ENCODE results near the gene CDH4. TPM values are rescaled to one million over a fixed set of nuclear protein-coding genes. Genes with fewer than 3 reads are reported as not detected.

The CDH4 gene
- total RNA-seq, 1 experiment from 2014 or later: not detected

- DNase-seq: no peak
- intact Hi-C loops (cut with micrococcal nuclease; ENCODE audit: unreplicated experiment): no loop called here
- H3K27ac ChIP-seq: no peak overlapping the region
- no peaks in the 10 kb centered on the region for H3F3A ChIP-seq (ENCODE audit: insufficient read depth, low read depth)
- CTCF ChIA-PET: no interaction called here
- POLR2A ChIA-PET (ENCODE audit: unreplicated experiment): no interaction called here
- H3K4me3 ChIP-seq: no peak overlapping the region
- no peak overlapping the region for H3K4me2 ChIP-seq
- no peaks in the 10 kb centered on the region for H3K36me3 ChIP-seq (ENCODE audit: low read depth)
- H3K79me2 ChIP-seq (ENCODE audit: low read depth): no peaks in the 10 kb centered on the region
- no peaks in the 10 kb centered on the region for H3K9me3 ChIP-seq (ENCODE audit: insufficient read depth, low read depth)
- TF ChIP-seq CTCF (conservative IDR thresholded peaks at IDR 0.05) (no peak), EZH2 (IDR thresholded peaks at IDR 0.05; ENCODE audit: low read depth) (no peak)
- BruUV-seq (replicated peaks): no TSS peak
- H3K27me3 ChIP-seq (ENCODE audit: insufficient read depth, low read depth): peaks cover 41% of the 10 kb centered on the region
- no peaks in the 10 kb centered on the region for H4K20me1 ChIP-seq (ENCODE audit: insufficient read depth)
- H3K9me2 ChIP-seq (ENCODE audit: insufficient read depth): no peaks in the 10 kb centered on the region
- no peak overlapping the region for H2AFZ ChIP-seq
- no peaks in the 10 kb centered on the region for H3K4me1 ChIP-seq (replicated peaks; ENCODE audit: insufficient read depth)
Measured at GRCh38 chr20:61482056-61482887, 230.2 kb downstream of the CDH4 start.

- H2AFZ ChIP-seq: no peak overlapping the region
- no peak for DNase-seq
- no peaks in the 10 kb centered on the region for H3K79me2 ChIP-seq (ENCODE audit: low read depth)
- H3K4me1 ChIP-seq (replicated peaks; ENCODE audit: insufficient read depth): no peaks in the 10 kb centered on the region
- no peak overlapping the region for H3K4me3 ChIP-seq
- peaks cover 41% of the 10 kb centered on the region; the same call in 1 of the 2 replicates for H3K27me3 ChIP-seq (ENCODE audit: insufficient read depth, low read depth)
- no peak for TF ChIP-seq CTCF (conservative IDR thresholded peaks at IDR 0.05)
- TF ChIP-seq EZH2 (IDR thresholded peaks at IDR 0.05; ENCODE audit: low read depth): no peak
- intact Hi-C loops (cut with micrococcal nuclease; ENCODE audit: unreplicated experiment): no loop called here
- ChIA-PET POLR2A (ENCODE audit: unreplicated experiment) (no interaction called here), CTCF (no interaction called here)
- H4K20me1 ChIP-seq (ENCODE audit: insufficient read depth): no peaks in the 10 kb centered on the region
- H3K36me3 ChIP-seq (ENCODE audit: low read depth): no peaks in the 10 kb centered on the region
- no peaks in the 10 kb centered on the region for H3F3A ChIP-seq (ENCODE audit: insufficient read depth, low read depth)
- BruUV-seq (replicated peaks): no TSS peak
- H3K9me3 ChIP-seq (ENCODE audit: insufficient read depth, low read depth): no peaks in the 10 kb centered on the region
- no peak overlapping the region for H3K4me2 ChIP-seq
- no peak overlapping the region for H3K27ac ChIP-seq
- no peaks in the 10 kb centered on the region for H3K9me2 ChIP-seq (ENCODE audit: insufficient read depth)
Measured at GRCh38 chr20:61482901-61483300, 230.8 kb downstream of the CDH4 start.

- no peak overlapping the region for H2AFZ ChIP-seq
- peaks cover 35% of the 10 kb centered on the region; the same call in 1 of the 2 replicates for H3K27me3 ChIP-seq (ENCODE audit: insufficient read depth, low read depth)
- H3K4me2 ChIP-seq: no peak overlapping the region
- no peaks in the 10 kb centered on the region for H3K4me1 ChIP-seq (replicated peaks; ENCODE audit: insufficient read depth)
- no peaks in the 10 kb centered on the region for H3K9me2 ChIP-seq (ENCODE audit: insufficient read depth)
- TF ChIP-seq CTCF (conservative IDR thresholded peaks at IDR 0.05) (no peak), EZH2 (IDR thresholded peaks at IDR 0.05; ENCODE audit: low read depth) (no peak)
- CTCF ChIA-PET: no interaction called here
- intact Hi-C loops (cut with micrococcal nuclease; ENCODE audit: unreplicated experiment): no loop called here
- DNase-seq: no peak
- H3K9me3 ChIP-seq (ENCODE audit: insufficient read depth, low read depth): no peaks in the 10 kb centered on the region
- no peak overlapping the region for H3K4me3 ChIP-seq
- POLR2A ChIA-PET (ENCODE audit: unreplicated experiment): no interaction called here
- BruUV-seq (replicated peaks): no TSS peak
- H3K27ac ChIP-seq: no peak overlapping the region
- no peaks in the 10 kb centered on the region for H4K20me1 ChIP-seq (ENCODE audit: insufficient read depth)
- H3F3A ChIP-seq (ENCODE audit: insufficient read depth, low read depth): no peaks in the 10 kb centered on the region
- no peaks in the 10 kb centered on the region for H3K79me2 ChIP-seq (ENCODE audit: low read depth)
- no peaks in the 10 kb centered on the region for H3K36me3 ChIP-seq (ENCODE audit: low read depth)
Measured at GRCh38 chr20:61483336-61484067, 231.4 kb downstream of the CDH4 start.
